ENCODE data around the gene ABO.
"Not testable (repeated sequence)": the region's sequence is repeated elsewhere in the genome, so short reads cannot be mapped to it uniquely, and the experiment has no call there.

ABO gene

GRCh38 chr9:133239533-133240090, 35.4 kb downstream of the ABO start:
- no peak for DNase-seq

DNA sequence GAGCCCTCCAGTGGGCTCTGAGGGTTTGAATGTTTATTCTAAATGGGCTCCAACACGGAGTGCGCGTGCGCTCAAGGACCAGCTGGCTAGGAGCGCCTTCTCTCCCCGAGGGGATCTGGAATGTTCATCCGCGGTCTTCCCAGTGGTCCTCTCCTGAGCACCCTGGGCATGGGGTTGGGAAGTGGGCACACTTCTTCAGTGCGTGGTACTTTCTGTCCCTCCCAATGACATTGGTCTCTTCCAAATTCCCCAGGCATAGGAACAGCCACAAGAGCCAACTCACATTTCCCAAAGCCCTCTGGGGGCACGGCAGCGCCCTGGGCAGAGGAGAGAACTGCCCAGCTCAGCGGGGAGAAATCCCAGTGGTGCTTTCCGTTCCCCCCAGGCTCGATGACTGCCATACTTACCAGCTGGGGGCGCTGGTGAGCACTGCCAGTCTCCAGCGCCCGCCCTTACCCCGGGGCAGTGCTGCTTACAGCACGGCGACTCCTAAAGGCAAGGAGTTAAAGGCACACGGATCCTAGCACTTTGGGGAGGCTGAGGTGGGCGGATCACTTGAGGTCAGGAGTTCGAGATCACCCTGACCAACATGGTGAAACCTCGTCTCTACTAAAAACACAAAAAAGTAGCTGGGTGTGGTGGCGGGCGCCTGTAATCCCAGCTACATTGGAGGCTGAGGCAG, 36.0 kb downstream of the ABO start:
- peak in 1 of 2 experiments; percentile 46 for DNase-seq

- DNase-seq = no peak
Measured at GRCh38 chr9:133238272-133238850, 36.6 kb downstream of the ABO start.

GRCh38 chr9:133237035-133237731, 37.8 kb downstream of the ABO start:
- no peak for DNase-seq

- not testable (repeated sequence) for DNase-seq
Measured at GRCh38 chr9:133236291-133237034, 38.5 kb downstream of the ABO start.

GRCh38 chr9:133235549-133236222, 39.3 kb downstream of the ABO start:
- DNase-seq = no peak

- no peak for DNase-seq
Measured at GRCh38 chr9:133234577-133235322, 40.3 kb downstream of the ABO start.

DNA sequence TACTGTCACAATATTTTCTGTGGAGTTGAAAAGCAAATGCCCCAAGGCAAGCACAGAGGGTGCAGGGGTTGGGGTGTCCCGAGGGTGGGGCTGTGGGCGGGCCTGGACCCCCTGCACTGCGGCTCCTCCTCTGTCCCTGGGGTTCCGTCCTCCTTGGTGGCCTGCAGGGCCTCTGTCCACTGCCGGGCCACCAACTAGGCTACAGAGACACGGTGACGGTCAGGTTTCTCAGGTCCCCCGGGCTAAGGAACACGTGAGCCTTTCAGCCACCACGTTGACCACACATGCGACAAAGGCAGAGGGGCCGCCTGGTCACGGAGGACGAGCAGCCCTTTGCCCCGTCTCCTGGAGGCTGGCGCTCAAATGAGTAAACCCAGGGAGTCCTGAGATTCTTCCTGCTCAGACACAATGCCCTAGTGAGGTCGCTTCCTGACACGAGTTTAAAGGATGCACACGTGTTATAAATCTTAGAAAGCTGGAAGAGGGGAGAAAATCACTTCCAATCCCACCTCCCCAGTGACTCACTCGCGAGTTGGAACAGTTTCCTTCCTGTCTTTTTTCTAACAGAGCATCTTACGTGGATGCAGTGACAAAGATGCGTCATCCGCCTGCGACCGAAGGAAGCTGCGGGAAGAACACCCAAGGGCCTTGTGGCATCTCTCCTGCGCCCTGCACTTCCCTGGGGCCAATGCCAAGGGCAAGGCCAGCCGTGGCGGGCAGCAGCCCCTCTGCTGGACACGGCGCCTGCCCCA, 41.1 kb downstream of the ABO start:
- DNase-seq = no peak

GRCh38 chr9:133231934-133232568, 43.0 kb downstream of the ABO start:
- not testable (repeated sequence) for DNase-seq

GRCh38 chr9:133230514-133230913, 44.5 kb downstream of the ABO start:
- not testable (repeated sequence) for DNase-seq

GRCh38 chr9:133230093-133230492, 44.9 kb downstream of the ABO start:
- DNase-seq = no peak

DNA sequence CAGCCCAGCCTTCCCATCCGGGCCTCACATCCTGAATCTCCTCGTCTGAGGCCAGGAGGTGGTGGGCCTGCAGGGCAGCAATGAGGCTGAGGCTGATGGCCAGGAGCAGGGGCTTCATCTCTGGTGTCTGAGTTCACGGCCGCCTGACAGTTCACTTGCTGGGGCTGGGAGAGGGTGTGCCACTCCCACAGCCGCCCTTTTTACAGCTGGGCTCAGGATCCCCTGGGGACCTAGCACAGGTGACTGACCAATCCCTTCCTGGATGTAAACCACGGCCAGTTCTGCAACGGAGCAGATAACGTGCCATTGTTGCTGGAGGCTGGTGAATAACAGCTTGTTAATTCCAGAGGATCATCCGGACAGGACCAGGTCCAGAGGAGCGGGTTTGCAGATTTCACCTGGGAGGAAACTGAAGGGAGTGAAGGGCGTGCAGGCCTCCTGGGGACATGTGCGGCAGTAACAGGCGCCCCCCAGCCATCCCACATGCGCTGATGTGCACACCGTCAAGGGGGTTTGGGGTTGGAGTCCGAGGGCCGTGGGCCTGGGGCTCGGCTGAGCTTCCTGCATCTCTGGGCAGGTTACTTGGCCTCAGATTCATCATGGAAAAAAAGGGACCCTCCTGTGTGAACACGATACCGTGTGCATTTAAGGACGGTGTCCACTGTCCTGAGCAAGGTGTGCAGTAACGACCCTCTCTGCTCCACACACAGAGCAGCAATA, 46.4 kb downstream of the ABO start:
- not testable (repeated sequence) for DNase-seq

DNA sequence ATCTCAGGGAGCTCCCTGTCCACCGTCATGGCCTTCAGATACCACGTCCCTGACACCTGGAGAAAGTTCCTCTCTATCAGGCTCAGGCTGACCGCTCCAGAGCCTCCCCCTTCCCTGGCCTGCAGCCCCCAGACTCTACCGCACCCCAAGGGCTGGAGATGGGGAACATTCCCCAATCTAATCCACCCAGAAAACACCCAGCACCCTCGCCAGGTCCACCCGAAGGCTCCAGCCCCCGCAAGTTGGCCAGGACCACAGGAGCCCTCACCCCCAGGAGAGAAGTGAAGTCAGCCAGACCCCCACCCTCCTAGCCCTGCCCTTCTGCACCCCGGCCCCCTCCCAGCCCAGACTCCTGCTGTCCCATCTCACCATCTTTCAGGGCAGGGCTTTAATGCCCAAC, 47.0 kb downstream of the ABO start:
- DNase-seq = not testable (repeated sequence)

DNA sequence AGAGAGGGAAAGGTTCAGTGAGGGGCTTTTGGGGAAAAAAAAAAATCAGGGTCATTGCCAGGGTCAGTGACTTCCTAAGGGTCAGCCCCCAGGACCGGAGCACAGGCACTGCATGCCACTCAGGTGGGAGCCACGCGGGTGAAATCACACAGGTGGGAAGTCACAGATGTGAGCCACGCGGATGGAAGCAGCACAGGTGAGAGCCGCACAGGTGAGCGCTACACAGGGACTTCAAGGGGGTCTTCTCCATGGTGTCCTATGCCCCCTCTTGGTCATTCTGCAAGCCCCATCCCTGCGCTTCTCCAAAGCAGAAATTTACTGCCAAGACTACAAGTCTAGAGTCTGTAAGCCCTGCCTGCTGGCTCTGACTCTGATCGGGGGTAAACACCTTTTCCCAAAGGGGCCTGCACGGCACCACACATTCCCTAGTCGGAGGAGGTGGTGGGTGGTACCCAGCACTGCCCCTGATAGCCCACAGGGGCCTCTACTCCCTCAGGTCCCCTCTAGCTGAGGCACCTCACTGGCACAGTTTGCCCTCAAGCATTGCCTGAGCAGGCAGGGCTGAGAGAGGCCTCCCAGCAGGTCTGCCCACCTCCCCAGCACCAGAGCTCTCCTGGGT, 47.6 kb downstream of the ABO start:
- no peak for DNase-seq

DNA sequence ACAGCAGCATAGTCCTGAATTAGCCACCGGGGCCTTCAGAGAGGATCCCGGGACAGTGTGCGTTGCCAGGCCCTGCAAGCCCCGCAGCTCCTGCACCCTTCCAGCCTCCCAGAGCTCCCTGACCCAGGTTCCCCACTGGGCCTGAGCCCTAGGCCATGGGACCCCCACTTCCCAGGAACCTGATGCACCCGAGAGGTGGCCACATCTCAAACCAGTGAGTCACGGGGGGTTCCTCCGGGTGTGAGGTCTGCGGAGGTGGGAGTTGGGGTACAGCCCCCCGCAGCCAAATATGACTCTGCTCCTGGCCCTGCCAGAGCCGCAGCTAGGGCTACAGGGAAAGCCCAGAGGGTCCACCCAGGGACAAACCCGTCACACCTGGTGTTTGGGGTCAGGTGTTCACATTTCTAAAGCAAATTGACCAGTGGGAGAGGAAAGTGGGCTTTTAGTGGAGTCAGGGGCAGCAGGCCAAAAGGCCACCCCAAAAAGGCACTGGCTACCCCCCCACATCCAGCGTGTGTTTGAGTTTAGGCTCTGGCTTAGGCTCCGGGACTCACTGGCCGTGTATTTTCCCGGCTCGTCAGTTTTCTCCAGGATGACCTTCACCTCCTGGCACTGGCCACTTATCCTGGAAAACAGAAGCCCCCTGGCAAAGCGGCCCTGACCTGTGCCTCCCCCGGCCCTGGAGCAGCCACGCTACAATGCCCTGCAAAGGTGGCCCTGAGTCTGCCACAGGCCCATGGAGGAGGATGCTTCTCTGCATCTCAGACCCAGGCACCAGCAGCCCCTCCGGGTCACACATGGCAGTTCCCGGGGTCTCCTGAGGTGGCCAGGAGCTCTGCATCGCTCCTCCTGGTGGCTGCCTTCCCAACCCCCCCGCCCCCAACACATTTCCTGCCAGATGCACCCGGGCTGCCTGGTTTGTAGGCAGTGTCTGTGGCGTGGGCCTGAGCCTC, 48.5 kb downstream of the ABO start:
- no peak for DNase-seq

GRCh38 chr9:133225171-133226011, 49.6 kb downstream of the ABO start:
- DNase-seq = no peak

- DNase-seq = no peak
Measured at GRCh38 chr9:133224762-133225161, 50.2 kb downstream of the ABO start.
